Progenitor cell of endocrine pancreas (in vitro differentiated cells): ENCODE measurements around the gene TMED8. TPM values are rescaled to one million over a fixed set of nuclear protein-coding genes. Genes with fewer than 3 reads are reported as not detected.

ENCODE experiments used
- DNase-seq: peaks from one replicate; pipeline ENCODE4 v3.0.0; 2021; ENCODE audit warnings: low spot score; ENCODE audit not compliant: unreplicated experiment
- H3K27ac Mint-ChIP-seq: 2 replicates; pipeline ENCODE4 v1.8.0; 2021; ENCODE audit warnings: mild to moderate bottlenecking, moderate library complexity, mixed read lengths
- H3K27me3 Mint-ChIP-seq: 2 replicates; pipeline ENCODE4 v1.8.0; 2021; ENCODE audit warnings: mixed read lengths
- H3K36me3 Mint-ChIP-seq: 2 replicates; pipeline ENCODE4 v1.8.0; 2022; ENCODE audit warnings: mixed read lengths; ENCODE audit not compliant: insufficient read depth
- H3K4me1 Mint-ChIP-seq: 2 replicates; pipeline ENCODE4 v1.8.0; 2021; ENCODE audit warnings: low read depth, mixed read lengths
- H3K4me3 Mint-ChIP-seq: 2 replicates; pipeline ENCODE4 v1.8.0; 2021; ENCODE audit warnings: low read depth, mild to moderate bottlenecking, moderate library complexity, mixed read lengths
- H3K9me3 Mint-ChIP-seq: 2 replicates; pipeline ENCODE4 v1.8.0; 2021; ENCODE audit warnings: low read depth, mixed read lengths
- CTCF ChIP-seq: fragments of 200-600 bp; sonication (generic); IDR thresholded peaks from one replicate; pipeline ENCODE4 v1.5.0; 2021; ENCODE audit warnings: antibody characterized with exemption, mild to moderate bottlenecking; ENCODE audit not compliant: unreplicated experiment
- total RNA-seq: library from RNA; stranded (reverse); gene quantifications from 2 replicates; pipeline ENCODE4 v1.2.1, GENCODE V29; 2021

Gene TMED8
- total RNA-seq, 1 donor from 2014 or later: 18.7 TPM

GRCh38 chr14:77318006-77318553 lies 58.8 kb downstream of the TMED8 start:
- TF ChIP-seq CTCF: no peak
- H3K27me3 Mint-ChIP-seq: no peaks in the 10 kb centered on the region
- no peaks in the 10 kb centered on the region for H3K9me3 Mint-ChIP-seq
- H3K4me3 Mint-ChIP-seq: no peak overlapping the region
- H3K4me1 Mint-ChIP-seq: peaks cover 36% of the 10 kb centered on the region
- no peak for DNase-seq
- H3K27ac Mint-ChIP-seq: peak overlapping the region; percentile 22
- H3K36me3 Mint-ChIP-seq: no peaks in the 10 kb centered on the region

- H3K9me3 Mint-ChIP-seq: no peaks in the 10 kb centered on the region
- H3K4me3 Mint-ChIP-seq: no peak overlapping the region
- H3K27me3 Mint-ChIP-seq: no peaks in the 10 kb centered on the region
- TF ChIP-seq CTCF: no peak
- DNase-seq: no peak
- no peak overlapping the region for H3K27ac Mint-ChIP-seq
- H3K36me3 Mint-ChIP-seq: no peaks in the 10 kb centered on the region
- peaks cover 34% of the 10 kb centered on the region for H3K4me1 Mint-ChIP-seq
Observed at GRCh38 chr14:77316872-77317301, 60.0 kb downstream of the TMED8 start.

- H3K36me3 Mint-ChIP-seq: peaks cover 4% of the 10 kb centered on the region
- DNase-seq: no peak
- H3K4me1 Mint-ChIP-seq: peaks cover 32% of the 10 kb centered on the region
- H3K27me3 Mint-ChIP-seq: no peaks in the 10 kb centered on the region
- no peak overlapping the region for H3K4me3 Mint-ChIP-seq
- H3K9me3 Mint-ChIP-seq: no peaks in the 10 kb centered on the region
- no peak overlapping the region for H3K27ac Mint-ChIP-seq
- TF ChIP-seq CTCF: no peak
Observed at GRCh38 chr14:77316195-77316505, 60.7 kb downstream of the TMED8 start.

- Mint-ChIP-seq H3K27ac (no peak overlapping the region), H3K9me3 (no peaks in the 10 kb centered on the region), H3K36me3 (peaks cover 7% of the 10 kb centered on the region), H3K27me3 (no peaks in the 10 kb centered on the region), H3K4me1 (peaks cover 27% of the 10 kb centered on the region), H3K4me3 (no peak overlapping the region)
- no peak for TF ChIP-seq CTCF
- DNase-seq: no peak
Observed at GRCh38 chr14:77314539-77315457, 62.1 kb downstream of the TMED8 start.

- Mint-ChIP-seq H3K4me1 (peaks cover 21% of the 10 kb centered on the region), H3K36me3 (peaks cover 7% of the 10 kb centered on the region), H3K9me3 (no peaks in the 10 kb centered on the region), H3K4me3 (no peak overlapping the region), H3K27me3 (no peaks in the 10 kb centered on the region), H3K27ac (no peak overlapping the region)
- DNase-seq: no peak
- TF ChIP-seq CTCF: no peak
Observed at GRCh38 chr14:77314043-77314442, 62.9 kb downstream of the TMED8 start.
